Adrenal gland (tissue), 12 donors: Measurements from ENCODE around the gene MAST4. TPM values are rescaled to one million over a fixed set of nuclear protein-coding genes. Genes with fewer than 3 reads are reported as not detected.

Source experiments
- DNase-seq, 7 donors: peaks; one replicate each; pipeline ENCODE4 v3.0.0-alpha.2; 2019 to 2020
- H3K27ac ChIP-seq, 5 donors: fragments of 200-600 bp; sonication (generic) in 4 of 5; 1 replicate in 3 of 5; 2 replicates in 2 of 5; pipeline versions ENCODE4 v1.5.1 to v1.8.0; 2016 to 2020; ENCODE audit warnings: mild to moderate bottlenecking in 1 of 5
- H3K27me3 ChIP-seq: fragments of 200-600 bp; 2 replicates; pipeline ENCODE4 v1.8.0; 2021
- H3K36me3 ChIP-seq, 2 donors: fragments of 200-600 bp; replicated peaks in 1 of 2; 1 replicate in 1 of 2; 2 replicates in 1 of 2; pipeline versions ENCODE4 v1.5.1 to v1.8.0; 2018 to 2022
- H3K4me1 ChIP-seq, 2 donors: fragments of 200-600 bp; replicated peaks in 1 of 2; 1 replicate in 1 of 2; 2 replicates in 1 of 2; pipeline versions ENCODE4 v1.5.1 to v1.8.0; 2018 to 2021
- H3K4me3 ChIP-seq, 4 donors: fragments of 200-600 bp; sonication (generic) in 3 of 4; one replicate each; pipeline ENCODE4 v1.5.1; 2016 to 2018
- H3K9me3 ChIP-seq, 3 donors: fragments of 200-600 bp; sonication (generic) in 1 of 3; replicated peaks in 1 of 3; 1 replicate in 2 of 3; 2 replicates in 1 of 3; pipeline versions ENCODE4 v1.5.1 to v1.8.0; 2016 to 2021
- POLR2A ChIP-seq, 2 donors: fragments of 450-650 bp; IDR thresholded peaks; one replicate each; pipeline ENCODE4 v1.6.1; 2017; ENCODE audit warnings: antibody characterized with exemption in 2 of 2, mild to moderate bottlenecking in 2 of 2, moderate library complexity in 1 of 2
- WGBS, 4 donors: extraction: QIAGEN DNeasy Blood & Tissue Kit in 2 of 4; methylation state at CpG; one replicate each; pipeline versions ENCODE4 v1.1.5 to v1.1.7; 2013 to 2017; 5-methylcytosine and 5-hydroxymethylcytosine counted together
- intact Hi-C, 2 donors: fragments of 100-400 bp; cut with DNase I; formaldehyde crosslinking; loops; one replicate each; pipeline versions ENCODE4 v1.14.1 to v1.15.0; 2022 to 2023
- polyA plus RNA-seq, 3 donors: library from polyadenylated mRNA; stranded (reverse); fragments of 200-250 nt in 2 of 3; fragments of 350-450 nt in 1 of 3; fragmentation: Illumina TruSeq in 1 of 3; extraction: RNeasy Lipid Tissue Mini Kit (QIAGEN cat#74804) in 1 of 3; gene quantifications; one replicate each; pipeline ENCODE4 v1.2.3, GENCODE V29; 2013 to 2014
- total RNA-seq, 9 donors: library from RNA; depleted of rRNA in 4 of 9; stranded (reverse); fragments of >200 nt in 4 of 9; fragments of 120-200 nt in 1 of 9; fragmentation: NEBNext Ultra II Directional in 1 of 9; extraction: Animal tissue kit (Norgen Biotek cat#: 25700) in 1 of 9; gene quantifications; one replicate each; pipeline versions ENCODE4 v1.1.0 to v1.2.4, GENCODE V29; 2013 to 2023
- TF ChIP-seq, protein P1 (sequence below), 6 experiments: fragments of 450-650 bp in 4 of 6; fragments of 200-600 bp in 2 of 6; sonication (generic) in 1 of 6; IDR thresholded peaks; 1 replicate in 5 of 6; 2 replicates in 1 of 6; pipeline versions ENCODE4 v1.5.1 to v1.8.0; 2016 to 2021; ENCODE audit warnings: antibody characterized with exemption in 6 of 6, mild to moderate bottlenecking in 2 of 6, moderate library complexity in 1 of 6
- donor health status: healthy with polysubstance abuse.
- donor health status: Bipolar disorder and iron deficiency.
- donor health status: DM: yes; HTN: yes; CAD: no.
- donor health status: DM: no; HTN: no; CAD: no.
- donor health status: DM: no; HTN: no; CAD: no.
- donor health status: DM: yes; HTN: yes; CAD: no.

MAST4 gene
- total and polyA plus RNA-seq, 12 donors, result 12.3 to 95.0 (median 42.8) TPM

- no peak for DNase-seq
Observed at GRCh38 chr5:67187006-67187715, 591.0 kb downstream of the MAST4 start.

DNA sequence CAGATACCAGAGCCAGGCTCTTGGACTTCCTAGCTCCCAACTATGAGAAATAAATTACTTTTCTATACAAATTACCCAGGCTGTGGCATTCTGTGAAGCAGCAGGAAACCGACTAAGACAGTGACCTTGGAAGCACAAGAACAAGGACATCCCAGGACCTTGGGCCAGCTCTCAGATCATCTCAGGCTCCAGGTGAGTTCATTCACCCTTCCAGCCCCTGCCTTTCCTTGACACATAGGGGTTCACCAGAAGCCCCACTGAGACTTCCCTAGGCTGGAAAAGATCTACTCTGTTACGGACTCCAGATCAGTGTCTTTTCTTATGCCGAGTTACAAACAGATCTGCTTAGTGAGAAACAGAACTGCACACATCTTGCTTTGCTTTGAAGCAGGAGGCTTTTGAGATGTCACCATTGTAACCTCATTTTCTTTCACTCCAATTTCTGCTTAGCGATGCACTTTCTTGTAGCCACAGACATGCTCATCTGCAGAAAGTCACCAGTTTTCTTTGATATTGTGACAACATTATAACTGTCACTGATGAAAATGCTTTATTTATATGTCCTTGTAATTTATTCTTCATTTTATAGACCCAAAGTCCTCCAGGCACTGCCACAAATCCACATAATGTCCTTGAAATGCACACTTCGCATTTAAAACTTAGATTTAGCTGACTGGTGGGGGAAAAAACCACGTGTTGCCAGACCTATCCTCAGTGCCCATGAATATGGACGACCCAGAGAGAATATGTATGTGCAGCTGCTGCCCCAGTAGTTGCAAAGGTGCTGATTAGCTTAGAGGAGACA is 592.3 kb downstream of the MAST4 start:
- TF ChIP-seq POLR2A (IDR thresholded peaks at IDR 0.05), result no peak
- TF ChIP-seq, protein P1, sequence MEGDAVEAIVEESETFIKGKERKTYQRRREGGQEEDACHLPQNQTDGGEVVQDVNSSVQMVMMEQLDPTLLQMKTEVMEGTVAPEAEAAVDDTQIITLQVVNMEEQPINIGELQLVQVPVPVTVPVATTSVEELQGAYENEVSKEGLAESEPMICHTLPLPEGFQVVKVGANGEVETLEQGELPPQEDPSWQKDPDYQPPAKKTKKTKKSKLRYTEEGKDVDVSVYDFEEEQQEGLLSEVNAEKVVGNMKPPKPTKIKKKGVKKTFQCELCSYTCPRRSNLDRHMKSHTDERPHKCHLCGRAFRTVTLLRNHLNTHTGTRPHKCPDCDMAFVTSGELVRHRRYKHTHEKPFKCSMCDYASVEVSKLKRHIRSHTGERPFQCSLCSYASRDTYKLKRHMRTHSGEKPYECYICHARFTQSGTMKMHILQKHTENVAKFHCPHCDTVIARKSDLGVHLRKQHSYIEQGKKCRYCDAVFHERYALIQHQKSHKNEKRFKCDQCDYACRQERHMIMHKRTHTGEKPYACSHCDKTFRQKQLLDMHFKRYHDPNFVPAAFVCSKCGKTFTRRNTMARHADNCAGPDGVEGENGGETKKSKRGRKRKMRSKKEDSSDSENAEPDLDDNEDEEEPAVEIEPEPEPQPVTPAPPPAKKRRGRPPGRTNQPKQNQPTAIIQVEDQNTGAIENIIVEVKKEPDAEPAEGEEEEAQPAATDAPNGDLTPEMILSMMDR (IDR thresholded peaks at IDR 0.05), result no peak
- H3K9me3 ChIP-seq, result no peaks in the 10 kb centered on the region
- peak overlapping the region in 1 of 5 donors; percentile 21 for H3K27ac ChIP-seq
- H3K4me1 ChIP-seq, result peaks cover 5 to 8% of the 10 kb centered on the region in 2 donors
- no peaks in the 10 kb centered on the region for H3K27me3 ChIP-seq
- H3K4me3 ChIP-seq, result no peak overlapping the region
- DNase-seq, result no peak
- no peaks in the 10 kb centered on the region for H3K36me3 ChIP-seq
- WGBS, 4 donors, result 53 to 70% (median 67%) methylated on average over 7 of the region's 7 CpGs
- intact Hi-C loops, result no loop called here

More at GRCh38 chr5:67187006-67187715, 591.0 kb downstream of the MAST4 start:
- H3K4me3 ChIP-seq, result no peak overlapping the region
- intact Hi-C loops, result no loop called here
- peaks cover 0 to 9% of the 10 kb centered on the region in 2 donors for H3K4me1 ChIP-seq
- no peaks in the 10 kb centered on the region for H3K36me3 ChIP-seq
- no peak overlapping the region for H3K27ac ChIP-seq
- no peaks in the 10 kb centered on the region for H3K27me3 ChIP-seq
- no peak for TF ChIP-seq POLR2A (IDR thresholded peaks at IDR 0.05)
- TF ChIP-seq, protein P1 (IDR thresholded peaks at IDR 0.05), result no peak
- no peaks in the 10 kb centered on the region for H3K9me3 ChIP-seq
- 57 to 76% (median 70%) methylated on average over 1 of the region's 1 CpG for WGBS, 4 donors

- TF ChIP-seq, protein P1 (IDR thresholded peaks at IDR 0.05), result no peak
- H3K4me3 ChIP-seq, result no peak overlapping the region
- no peaks in the 10 kb centered on the region for H3K9me3 ChIP-seq
- peaks cover 5 to 13% of the 10 kb centered on the region in 2 donors for H3K4me1 ChIP-seq
- WGBS, 4 donors, result 80 to 96% (median 82%) methylated on average over 3 of the region's 3 CpGs
- H3K36me3 ChIP-seq, result no peaks in the 10 kb centered on the region
- peak overlapping the region in 1 of 5 donors; percentile 21 for H3K27ac ChIP-seq
- H3K27me3 ChIP-seq, result no peaks in the 10 kb centered on the region
- intact Hi-C loops, result no loop called here
- no peak for DNase-seq
Observed at GRCh38 chr5:67189079-67189354, 592.8 kb downstream of the MAST4 start.

- no peak for TF ChIP-seq POLR2A (IDR thresholded peaks at IDR 0.05)
- 87 to 100% (median 97%) methylated on average over 1 of the region's 1 CpG for WGBS, 4 donors
- no peak for DNase-seq
- no peaks in the 10 kb centered on the region for H3K27me3 ChIP-seq
- H3K9me3 ChIP-seq, result no peaks in the 10 kb centered on the region
- H3K27ac ChIP-seq, result no peak overlapping the region
- H3K36me3 ChIP-seq, result no peaks in the 10 kb centered on the region
- intact Hi-C loops, result no loop called here
- peaks cover 5 to 14% of the 10 kb centered on the region in 2 donors for H3K4me1 ChIP-seq
- H3K4me3 ChIP-seq, result no peak overlapping the region
Observed at GRCh38 chr5:67189931-67190330, 593.7 kb downstream of the MAST4 start.
